Stimulated activated CD4-positive, alpha-beta T cell treated with anti-CD3 and anti-CD28 coated beads, Interleukin-12 subunit alpha, Interleukin-12 subunit beta, amount 100 ng/mL, for 4 hours (primary cell): ENCODE measurements around the gene GASK1A.
"Not testable (repeated sequence)": the region's sequence is repeated elsewhere in the genome, so short reads cannot be mapped to it uniquely, and the experiment has no call there.

Source experiments
- DNase-seq: peaks from one replicate; pipeline ENCODE4 v3.0.0-alpha.2; 2020

GASK1A gene

GRCh38 chr3:43034200-43034599, 55.1 kb downstream of the GASK1A start:
- DNase-seq, result no peak

DNA sequence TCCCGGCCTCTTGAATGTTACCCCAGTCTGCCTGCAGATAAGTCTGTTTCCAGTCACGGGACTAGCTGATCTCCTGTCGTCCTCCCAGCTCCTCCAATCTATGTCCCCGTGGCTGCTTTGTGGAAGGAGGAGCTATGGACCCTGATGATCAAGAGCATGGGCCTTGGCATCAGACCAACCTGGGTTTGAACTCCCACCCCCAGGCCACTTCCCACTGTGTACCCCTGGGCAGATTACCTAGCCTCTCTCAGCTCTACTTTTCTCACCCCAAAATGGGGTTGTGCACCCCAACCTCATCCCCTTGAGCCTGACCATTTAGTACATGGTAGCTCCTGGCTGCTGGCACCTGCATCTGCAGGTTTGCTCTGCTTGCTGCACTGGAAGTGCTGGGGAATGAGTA, 55.8 kb downstream of the GASK1A start:
- no peak for DNase-seq

- DNase-seq, result no peak
Observed at GRCh38 chr3:43035801-43036365, 56.8 kb downstream of the GASK1A start.

DNA sequence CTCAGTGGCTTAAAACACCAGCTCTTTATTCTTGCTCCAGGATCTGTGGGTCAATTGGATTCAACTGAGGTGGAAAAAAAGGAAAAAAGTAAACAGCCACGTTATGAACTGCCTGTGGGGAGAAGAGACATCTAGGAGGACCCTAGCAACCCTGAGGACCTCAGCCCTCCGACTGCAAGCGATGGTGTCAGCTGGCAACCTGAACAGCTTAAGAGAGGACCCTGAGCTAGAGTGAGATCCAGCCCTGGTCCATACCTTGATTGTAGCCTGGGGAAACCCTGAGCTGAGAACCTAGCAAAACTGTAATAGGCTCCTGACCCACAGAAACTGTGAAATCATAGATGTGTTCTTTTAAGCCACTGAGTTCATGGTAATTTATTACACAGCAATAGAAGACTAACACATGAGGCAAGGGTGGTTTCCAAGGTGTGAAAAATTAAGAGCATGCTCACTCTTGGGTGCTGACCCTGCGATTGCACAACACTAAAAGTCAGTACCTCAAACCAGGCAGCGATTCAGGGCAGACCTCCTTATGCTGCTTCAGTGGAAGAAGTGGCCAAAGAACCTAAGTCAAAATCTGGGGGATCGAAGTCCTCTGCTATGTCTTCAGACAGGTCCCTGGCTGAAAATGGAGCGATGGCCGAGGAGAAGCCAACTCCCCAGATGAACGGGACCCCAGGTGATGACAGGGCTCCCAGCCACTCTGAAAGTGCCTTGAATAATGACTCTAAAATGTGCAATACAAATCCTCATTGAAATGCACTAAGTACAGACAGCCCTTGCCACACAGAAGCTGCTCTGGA, 57.7 kb downstream of the GASK1A start:
- no peak for DNase-seq

DNA sequence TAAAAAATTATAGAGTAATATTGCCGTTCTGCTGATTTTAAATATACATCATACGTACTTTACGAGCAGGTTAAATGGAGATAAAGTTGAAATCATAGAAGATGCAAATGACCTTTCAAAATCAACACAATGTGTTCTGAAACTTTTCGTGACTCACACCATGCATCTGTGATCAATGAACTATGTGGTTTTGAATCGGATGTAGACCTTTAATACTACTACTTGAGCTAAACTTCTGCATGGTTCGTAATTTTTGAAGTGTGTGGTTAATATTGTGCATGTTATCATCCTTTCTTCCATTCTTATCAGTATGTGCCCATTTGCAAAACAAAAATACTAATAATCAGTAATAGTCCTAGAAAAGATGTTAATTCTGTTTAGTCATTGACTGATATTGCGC, 58.9 kb downstream of the GASK1A start:
- DNase-seq, result no peak

- no peak for DNase-seq
Observed at GRCh38 chr3:43041517-43041916, 62.4 kb downstream of the GASK1A start.

DNA sequence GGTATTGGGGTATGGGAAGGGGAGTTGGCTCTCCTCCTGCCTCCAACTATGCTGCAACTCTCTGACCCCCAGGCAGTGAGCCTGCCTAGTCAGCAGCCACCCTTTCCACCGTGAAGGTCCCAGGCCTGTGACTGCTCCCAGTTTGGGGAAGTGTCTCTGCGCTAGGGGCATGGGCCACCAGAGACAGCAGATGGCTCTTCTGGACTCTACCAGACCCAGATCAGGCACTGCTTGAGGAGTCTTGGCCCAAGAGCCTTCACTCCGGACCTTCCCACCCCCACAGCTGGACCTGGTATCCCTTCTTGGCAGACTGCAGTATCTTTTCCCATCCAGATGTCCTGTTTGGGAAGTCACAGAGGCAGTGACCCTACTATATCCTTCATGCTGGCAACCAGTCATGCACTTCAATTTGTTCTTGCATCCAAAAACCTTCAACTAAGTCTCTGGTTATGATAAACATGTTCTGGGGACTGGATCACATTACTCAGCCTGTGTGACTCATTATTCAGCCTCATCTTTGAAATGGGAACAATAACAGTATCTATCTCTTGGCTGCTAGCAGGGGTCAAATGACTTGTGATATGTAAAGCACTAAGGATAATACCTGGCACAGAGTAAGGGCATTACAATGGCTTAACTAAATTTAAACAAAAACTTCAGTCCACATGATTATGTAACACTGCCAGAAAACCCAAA, 64.1 kb downstream of the GASK1A start:
- no peak for DNase-seq

DNA sequence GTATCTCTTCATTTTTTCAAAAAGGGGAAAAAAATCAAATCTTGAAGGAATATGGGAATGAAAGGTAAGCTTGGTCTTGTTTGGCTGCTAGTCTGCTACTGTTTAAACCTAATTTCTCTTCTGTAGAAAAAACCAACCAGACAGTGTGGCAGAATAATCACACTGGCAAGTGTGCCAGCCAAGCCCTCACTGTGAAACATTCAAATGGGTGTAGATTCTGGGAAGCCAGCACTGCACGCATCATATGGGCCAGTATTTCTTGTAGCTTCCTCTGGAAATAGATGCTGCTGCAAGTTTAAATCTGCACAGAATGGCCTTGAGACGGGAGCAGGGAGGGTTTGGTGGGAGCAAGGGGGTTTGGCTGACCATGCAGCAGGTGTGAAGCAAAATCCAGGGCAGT, 64.7 kb downstream of the GASK1A start:
- no peak for DNase-seq

DNA sequence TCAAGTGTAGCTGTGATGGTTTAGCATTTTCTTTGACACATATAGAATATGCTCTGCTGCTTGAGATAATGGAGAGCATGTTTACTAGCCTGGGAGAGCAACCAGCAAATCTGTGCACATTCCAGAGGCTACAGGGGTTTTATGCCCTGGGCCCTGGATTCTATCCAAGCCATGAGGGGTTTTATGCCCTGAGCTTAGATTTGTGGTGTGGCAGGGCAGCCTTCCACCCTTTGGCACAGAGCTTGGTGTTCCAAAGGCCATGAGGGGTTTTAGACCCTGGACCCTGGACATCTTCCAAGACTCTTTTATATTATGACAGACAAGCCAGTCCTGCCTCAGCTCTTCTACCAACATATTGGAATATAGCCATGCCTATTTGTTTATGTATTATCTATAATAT, 66.0 kb downstream of the GASK1A start:
- not testable (repeated sequence) for DNase-seq

DNA sequence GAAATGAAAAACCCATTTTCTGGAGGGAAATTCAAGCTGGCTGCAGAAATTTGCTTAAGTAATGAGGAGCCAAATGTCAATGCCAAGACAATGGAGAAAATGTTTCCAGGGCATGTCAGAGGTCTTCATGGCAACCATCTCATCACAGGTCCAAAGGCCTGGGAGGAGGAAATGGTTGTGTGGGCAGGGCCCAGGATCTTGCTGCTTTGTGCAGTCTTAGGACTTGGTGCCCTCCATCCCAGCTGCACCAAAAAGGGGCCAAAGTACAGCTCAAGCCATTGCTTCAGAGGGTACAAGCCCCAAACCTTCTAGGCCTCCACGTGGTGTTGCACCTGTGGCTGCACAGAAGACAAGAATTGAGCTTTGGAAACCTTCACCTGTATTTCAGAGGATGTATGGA, 67.5 kb downstream of the GASK1A start:
- no peak for DNase-seq

- DNase-seq, result no peak
Observed at GRCh38 chr3:43048470-43048869, 69.4 kb downstream of the GASK1A start.

DNA sequence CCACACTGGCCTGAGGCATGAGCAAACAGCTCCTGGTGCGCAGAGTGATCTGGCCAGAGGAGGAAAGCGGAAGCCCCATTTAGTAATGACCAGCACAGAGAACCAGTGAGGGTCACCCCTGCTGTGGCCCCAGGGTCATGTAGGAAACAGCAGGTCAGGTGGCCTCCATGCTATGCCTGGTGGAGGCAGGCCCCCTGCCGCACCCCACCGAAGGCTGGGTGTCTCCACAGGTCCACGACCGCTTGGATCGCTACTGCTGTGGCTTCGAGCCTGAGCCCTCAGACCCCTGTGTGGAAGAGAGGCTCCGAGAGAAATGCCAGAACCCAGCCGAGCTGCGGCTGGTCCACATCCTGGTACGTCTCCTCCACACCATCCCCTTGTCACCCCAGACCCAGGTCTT, 74.2 kb downstream of the GASK1A start:
- DNase-seq, result no peak

GRCh38 chr3:43054754-43055153, 75.6 kb downstream of the GASK1A start:
- DNase-seq, result no peak

- DNase-seq, result no peak
Observed at GRCh38 chr3:43055393-43055792, 76.3 kb downstream of the GASK1A start.

DNA sequence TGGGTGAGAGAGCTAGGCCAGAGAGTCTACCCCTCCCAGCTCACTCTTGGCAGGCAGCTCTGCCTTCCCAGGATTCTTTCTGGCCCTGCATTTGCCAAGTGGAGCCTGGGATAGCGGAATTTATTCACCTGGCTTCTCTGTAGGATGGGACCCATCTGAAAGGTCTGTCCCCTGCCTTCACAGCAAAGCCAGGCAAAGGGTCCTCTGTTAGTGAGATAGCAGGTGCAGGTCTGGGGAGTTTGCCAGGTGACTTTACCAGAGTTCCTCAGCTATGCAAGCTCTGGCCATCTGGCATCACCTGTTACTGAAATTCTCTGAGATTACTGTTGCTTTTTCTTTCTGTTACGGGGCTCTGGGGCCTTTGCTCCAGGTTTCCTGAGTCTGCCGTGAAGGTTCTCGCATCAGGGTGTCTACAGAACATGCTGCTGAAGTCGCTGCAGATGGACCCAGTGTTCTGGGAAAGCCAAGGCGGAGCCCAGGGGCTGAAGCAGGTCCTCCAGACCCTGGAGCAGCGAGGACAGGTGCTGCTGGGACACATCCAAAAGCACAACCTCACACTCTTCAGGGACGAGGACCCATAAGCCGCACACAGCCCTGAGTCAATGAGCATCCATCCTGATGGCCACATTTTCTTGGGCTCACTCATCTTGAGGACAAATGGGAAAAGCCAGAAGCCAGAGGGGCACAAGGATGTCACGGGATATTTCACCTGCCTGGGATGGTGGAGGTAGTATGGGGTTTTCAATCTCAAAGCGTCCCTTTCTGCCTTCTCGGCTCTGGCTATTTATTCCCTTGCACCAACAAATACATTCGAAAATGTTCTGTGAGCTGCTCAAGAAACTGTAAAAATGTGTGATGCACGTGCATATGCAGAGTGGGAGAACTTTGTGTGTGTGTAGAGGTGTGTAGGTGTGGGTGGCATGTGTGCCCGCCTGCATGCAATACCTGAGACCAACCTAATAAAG, 77.0 kb downstream of the GASK1A start:
- no peak for DNase-seq

GRCh38 chr3:43059456-43059855, 80.3 kb downstream of the GASK1A start:
- no peak for DNase-seq

DNA sequence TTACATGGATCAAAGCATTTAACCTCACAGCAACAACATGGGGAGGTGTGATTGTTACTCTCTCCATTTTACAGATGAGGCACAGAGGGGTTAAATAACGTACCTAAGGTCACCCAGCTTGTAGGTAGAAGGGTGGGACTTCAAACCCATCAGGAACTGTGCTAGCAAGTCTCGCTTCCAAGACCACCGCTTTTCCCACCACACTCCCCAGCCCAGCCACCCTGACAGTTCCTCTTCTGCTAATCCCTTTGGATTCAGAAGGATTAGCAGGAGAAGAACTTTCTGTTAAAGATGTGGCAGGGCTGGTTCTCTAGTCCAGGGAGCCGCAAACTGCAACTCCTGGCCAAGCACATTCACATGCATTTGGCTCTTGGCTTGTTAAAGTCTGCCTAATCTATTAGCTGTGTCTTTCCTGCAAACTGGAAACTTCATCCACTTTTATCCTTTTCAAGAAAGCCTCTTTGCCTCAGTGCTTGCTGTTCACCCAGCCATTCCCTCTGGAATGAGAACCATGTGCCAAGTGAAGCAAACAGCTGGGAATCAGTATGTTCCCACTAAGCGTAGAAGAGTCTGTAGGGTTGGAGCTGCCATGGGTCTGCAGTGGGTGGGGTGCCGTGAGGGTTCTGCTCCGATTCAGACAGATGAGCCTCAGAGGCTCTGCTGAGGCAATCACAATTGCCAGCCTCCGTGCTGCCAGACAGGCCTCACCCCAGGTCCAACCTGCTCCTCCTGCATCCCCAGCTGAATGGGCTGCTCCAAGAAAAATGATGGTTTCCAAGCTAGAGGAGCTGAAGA, 82.2 kb downstream of the GASK1A start:
- DNase-seq, result no peak

DNA sequence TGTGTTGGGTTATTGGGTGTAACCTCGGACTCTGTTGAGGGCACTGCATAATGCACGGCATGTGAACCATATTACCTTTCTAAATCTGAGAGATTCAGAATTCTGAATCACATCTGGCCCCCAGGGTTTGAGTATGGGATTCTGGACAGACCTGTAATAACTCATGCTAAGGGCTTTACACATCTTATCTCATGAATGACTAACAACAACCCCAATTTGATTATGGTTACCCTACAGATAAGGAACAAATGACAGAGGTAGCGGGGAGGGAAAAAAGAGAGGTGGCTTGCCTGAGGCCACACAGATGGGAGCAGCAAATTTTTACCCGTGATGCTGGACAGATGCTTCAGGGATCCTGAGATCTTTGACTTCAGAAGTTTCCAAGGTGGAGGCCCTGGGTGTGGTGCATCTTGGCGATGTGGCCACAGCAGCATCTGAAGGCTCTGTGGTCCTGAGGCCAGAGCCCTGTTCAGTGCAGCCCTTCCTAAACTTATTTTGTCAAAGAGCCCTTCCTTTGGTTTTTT, 83.0 kb downstream of the GASK1A start:
- DNase-seq, result no peak

GRCh38 chr3:43062564-43063040, 83.5 kb downstream of the GASK1A start:
- no peak for DNase-seq

DNA sequence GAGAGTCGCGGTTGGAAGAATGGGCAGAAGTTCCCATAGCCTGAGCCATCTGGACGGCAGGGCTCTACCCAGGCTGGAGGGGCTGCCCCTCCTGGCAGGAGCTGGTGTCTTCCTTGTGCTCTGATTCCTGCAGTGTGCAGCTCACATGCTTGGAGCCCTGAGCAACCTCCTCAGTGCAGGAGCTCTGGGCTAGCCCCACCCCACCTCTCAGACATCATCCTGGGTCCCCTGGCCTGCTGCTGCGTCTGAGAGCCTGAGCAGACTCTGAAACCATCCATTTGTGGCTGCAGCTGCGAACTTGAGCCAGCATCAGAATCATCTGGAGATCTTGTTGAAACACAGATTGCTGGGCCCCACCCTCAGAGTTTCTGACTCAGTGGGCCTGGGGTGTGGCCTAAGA, 84.0 kb downstream of the GASK1A start:
- no peak for DNase-seq

DNA sequence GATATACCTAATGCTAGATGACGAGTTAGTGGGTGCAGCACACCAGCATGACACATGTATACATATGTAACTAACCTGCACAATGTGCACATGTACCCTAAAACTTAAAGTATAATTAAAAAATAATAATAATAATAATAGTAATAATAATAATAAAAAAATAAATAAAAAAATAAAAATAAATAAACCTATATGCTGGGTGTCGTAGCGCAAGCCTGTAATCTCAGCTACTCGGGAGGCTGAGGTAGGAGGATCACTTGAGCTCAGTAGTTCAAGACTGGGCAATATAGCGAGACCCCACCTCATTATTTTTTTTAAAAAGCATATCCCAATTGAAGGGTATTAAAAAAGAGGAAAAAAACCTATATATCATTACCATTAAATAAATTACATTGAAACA, 91.6 kb downstream of the GASK1A start:
- not testable (repeated sequence) for DNase-seq
